Neural progenitor cell (in vitro differentiated cells): Measurements from ENCODE around the gene IREB2. TPM values are rescaled to one million over a fixed set of nuclear protein-coding genes. Genes with fewer than 3 reads are reported as not detected.
A peak's percentile ranks its signal among the peaks of the same experiment; 100 is the strongest.

ENCODE experiments used
- DNase-seq: peaks from one replicate; pipeline ENCODE4 v3.0.0-alpha.2; 2016; ENCODE audit warnings: low spot score
- H2AFZ ChIP-seq: fragments of 200-600 bp; sonication (generic); replicated peaks from 2 replicates; pipeline ENCODE4 v1.6.1; 2016; ENCODE audit warnings: antibody characterized with exemption
- H3F3A ChIP-seq: fragments of 200-600 bp; sonication (generic); 2 replicates; pipeline ENCODE4 v1.6.1; 2016; ENCODE audit warnings: antibody characterized with exemption, low read depth
- H3K27ac ChIP-seq: fragments of 200-600 bp; sonication (generic); 2 replicates; pipeline ENCODE4 v1.5.1; 2016; ENCODE audit warnings: mild to moderate bottlenecking
- H3K27me3 ChIP-seq: fragments of 200-600 bp; sonication (generic); 2 replicates; pipeline ENCODE4 v1.6.1; 2016; ENCODE audit warnings: mild to moderate bottlenecking, moderate library complexity
- H3K36me3 ChIP-seq: fragments of 200-600 bp; sonication (generic); 2 replicates; pipeline ENCODE4 v1.5.1; 2016
- H3K4me1 ChIP-seq: fragments of 200-600 bp; sonication (generic); 2 replicates; pipeline ENCODE4 v1.6.1; 2016; ENCODE audit warnings: mixed run types
- H3K4me2 ChIP-seq: fragments of 200-600 bp; sonication (generic); 2 replicates; pipeline ENCODE4 v1.6.1; 2016
- H3K4me3 ChIP-seq: fragments of 200-600 bp; sonication (generic); 2 replicates; pipeline ENCODE4 v1.5.1; 2016
- H3K79me2 ChIP-seq: fragments of 200-600 bp; sonication (generic); 2 replicates; pipeline ENCODE4 v1.6.1; 2016; ENCODE audit warnings: low read depth
- H3K9ac ChIP-seq: fragments of 200-600 bp; sonication (generic); 2 replicates; pipeline ENCODE4 v1.6.1; 2016
- H3K9me3 ChIP-seq: fragments of 200-600 bp; sonication (generic); 2 replicates; pipeline ENCODE4 v1.5.1; 2016; ENCODE audit warnings: low read depth
- H4K20me1 ChIP-seq: fragments of 200-600 bp; sonication (generic); 2 replicates; pipeline ENCODE4 v1.6.1; 2016; ENCODE audit warnings: low read depth
- H3K27ac Mint-ChIP-seq: 3 replicates; pipeline ENCODE4 v1.8.0; 2021; ENCODE audit warnings: mixed read lengths
- H3K27me3 Mint-ChIP-seq: 2 replicates; pipeline ENCODE4 v1.8.0; 2022; ENCODE audit warnings: low read depth, mild to moderate bottlenecking, inconsistent platforms, moderate library complexity, mixed read lengths; ENCODE audit not compliant: insufficient read depth
- H3K36me3 Mint-ChIP-seq: 3 replicates; pipeline ENCODE4 v1.8.0; 2021; ENCODE audit warnings: mixed read lengths
- H3K4me1 Mint-ChIP-seq: 3 replicates; pipeline ENCODE4 v1.8.0; 2021; ENCODE audit warnings: mixed read lengths
- H3K4me3 Mint-ChIP-seq: 3 replicates; pipeline ENCODE4 v1.8.0; 2021; ENCODE audit warnings: mild to moderate bottlenecking, moderate library complexity, mixed read lengths
- H3K9me3 Mint-ChIP-seq: 3 replicates; pipeline ENCODE4 v1.8.0; 2020; ENCODE audit warnings: mixed read lengths
- EZH2 ChIP-seq: fragments of 200-600 bp; sonication (generic); IDR thresholded peaks from 2 replicates; pipeline ENCODE4 v1.6.1; 2017; ENCODE audit warnings: antibody characterized with exemption, mild to moderate bottlenecking, moderate library complexity
- EZH2phosphoT487 ChIP-seq: fragments of 200-600 bp; sonication (generic); IDR thresholded peaks from 2 replicates; pipeline ENCODE4 v1.6.1; 2017; ENCODE audit warnings: antibody characterized with exemption
- total RNA-seq: library from RNA; depleted of rRNA; stranded (reverse); fragments of >200 nt; gene quantifications from 2 replicates; pipeline ENCODE4 v1.2.3, GENCODE V29; 2015; ENCODE audit warnings: low replicate concordance
- TF ChIP-seq, protein P1 (sequence below): fragments of 200-600 bp; sonication (generic); IDR thresholded peaks from 2 replicates; pipeline ENCODE4 v1.5.1; 2017; ENCODE audit warnings: antibody characterized with exemption, mild to moderate bottlenecking

IREB2 gene
- total RNA-seq, 1 donor from 2014 or later = 87.7 TPM

DNA sequence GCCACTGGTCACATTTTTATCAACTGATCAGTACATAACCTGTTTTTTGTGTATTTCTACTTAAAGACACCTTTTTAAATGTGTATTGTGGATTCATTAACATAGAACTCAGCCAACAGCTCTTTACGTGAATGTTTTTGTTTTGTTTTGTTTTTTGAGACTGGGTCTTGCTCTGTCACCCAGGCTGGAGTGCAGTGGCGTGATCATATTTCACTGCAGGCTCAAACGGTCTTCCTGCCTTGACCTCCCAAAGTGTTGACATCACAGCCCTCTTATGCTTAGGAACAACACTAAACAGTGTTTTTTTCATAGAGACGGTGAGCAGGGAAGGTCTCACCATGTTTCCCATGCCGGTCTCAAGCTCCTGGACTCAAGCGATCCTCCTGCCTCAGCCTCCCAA, 112.2 kb downstream of the IREB2 start:
- Mint-ChIP-seq H3K27me3 (no peaks in the 10 kb centered on the region), H3K9me3 (no peaks in the 10 kb centered on the region), H3K36me3 (peaks cover 18% of the 10 kb centered on the region), H3K4me3 (no peak overlapping the region), H3K27ac (no peak overlapping the region), H3K4me1 (no peaks in the 10 kb centered on the region)
- TF ChIP-seq, protein P1, sequence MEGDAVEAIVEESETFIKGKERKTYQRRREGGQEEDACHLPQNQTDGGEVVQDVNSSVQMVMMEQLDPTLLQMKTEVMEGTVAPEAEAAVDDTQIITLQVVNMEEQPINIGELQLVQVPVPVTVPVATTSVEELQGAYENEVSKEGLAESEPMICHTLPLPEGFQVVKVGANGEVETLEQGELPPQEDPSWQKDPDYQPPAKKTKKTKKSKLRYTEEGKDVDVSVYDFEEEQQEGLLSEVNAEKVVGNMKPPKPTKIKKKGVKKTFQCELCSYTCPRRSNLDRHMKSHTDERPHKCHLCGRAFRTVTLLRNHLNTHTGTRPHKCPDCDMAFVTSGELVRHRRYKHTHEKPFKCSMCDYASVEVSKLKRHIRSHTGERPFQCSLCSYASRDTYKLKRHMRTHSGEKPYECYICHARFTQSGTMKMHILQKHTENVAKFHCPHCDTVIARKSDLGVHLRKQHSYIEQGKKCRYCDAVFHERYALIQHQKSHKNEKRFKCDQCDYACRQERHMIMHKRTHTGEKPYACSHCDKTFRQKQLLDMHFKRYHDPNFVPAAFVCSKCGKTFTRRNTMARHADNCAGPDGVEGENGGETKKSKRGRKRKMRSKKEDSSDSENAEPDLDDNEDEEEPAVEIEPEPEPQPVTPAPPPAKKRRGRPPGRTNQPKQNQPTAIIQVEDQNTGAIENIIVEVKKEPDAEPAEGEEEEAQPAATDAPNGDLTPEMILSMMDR = no peak
- TF ChIP-seq EZH2 (no peak), EZH2phosphoT487 (no peak)
- no peak for DNase-seq
- Histone ChIP-seq H3K36me3 (peaks cover 19% of the 10 kb centered on the region), H3K79me2 (peaks cover 2% of the 10 kb centered on the region), H3K9me3 (no peaks in the 10 kb centered on the region), H4K20me1 (peaks cover 2% of the 10 kb centered on the region), H3K4me1 (no peaks in the 10 kb centered on the region), H2AFZ (no peak overlapping the region), H3K27me3 (no peaks in the 10 kb centered on the region), H3K9ac (no peak overlapping the region), H3K4me2 (no peak overlapping the region), H3K4me3 (no peak overlapping the region), H3K27ac (no peak overlapping the region), H3F3A (peaks cover 15% of the 10 kb centered on the region)

DNA sequence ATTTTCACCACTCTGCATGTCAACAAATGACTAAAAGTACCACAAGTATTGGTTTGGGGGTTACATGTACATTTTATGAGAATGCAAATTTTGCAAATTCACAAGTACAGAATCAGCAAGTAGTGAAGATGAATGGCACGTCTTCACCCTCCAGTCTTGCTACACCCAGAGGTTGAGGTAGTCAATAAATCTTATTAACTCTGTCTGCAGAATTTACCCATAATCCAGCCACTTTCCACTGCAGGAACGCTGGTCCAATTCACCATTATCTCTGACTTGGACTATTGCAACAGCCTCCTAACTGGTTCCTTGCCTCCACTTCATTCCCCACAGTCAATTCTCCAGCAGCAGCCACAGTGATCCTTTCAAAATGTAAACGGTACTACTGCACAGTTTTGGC, 112.8 kb downstream of the IREB2 start:
- Histone ChIP-seq H3K4me1 (no peaks in the 10 kb centered on the region), H3K4me2 (no peak overlapping the region), H3F3A (peaks cover 15% of the 10 kb centered on the region), H3K36me3 (peaks cover 12% of the 10 kb centered on the region), H3K9ac (no peak overlapping the region), H2AFZ (no peak overlapping the region), H3K9me3 (no peaks in the 10 kb centered on the region), H3K79me2 (no peaks in the 10 kb centered on the region), H3K27me3 (no peaks in the 10 kb centered on the region), H3K4me3 (no peak overlapping the region), H4K20me1 (no peaks in the 10 kb centered on the region), H3K27ac (peak overlapping the region; percentile 31)
- H3K36me3 Mint-ChIP-seq = peaks cover 16% of the 10 kb centered on the region
- no peaks in the 10 kb centered on the region for H3K9me3 Mint-ChIP-seq
- no peak overlapping the region for H3K27ac Mint-ChIP-seq
- H3K27me3 Mint-ChIP-seq = no peaks in the 10 kb centered on the region
- no peak overlapping the region for H3K4me3 Mint-ChIP-seq
- TF ChIP-seq, protein P1 = no peak
- TF ChIP-seq EZH2phosphoT487 = no peak
- TF ChIP-seq EZH2 = no peak
- no peak for DNase-seq
- no peaks in the 10 kb centered on the region for H3K4me1 Mint-ChIP-seq

Other genes with a start within 250 kb of the IREB2 start
- 0.11 and 0.22 TPM in 2 replicates for gene ACSBG1, start 203.7 kb upstream of the IREB2 start, total RNA-seq
- 0.12 TPM in 1 of 2 replicates, not detected in the other for gene DNAJA4, start 173.7 kb upstream of the IREB2 start, total RNA-seq
- 76.0 and 78.4 TPM in 2 replicates for gene SKIC8, start 138.6 kb upstream of the IREB2 start, total RNA-seq
- gene CRABP1, start 97.9 kb upstream of the IREB2 start, total RNA-seq = 320 and 454 TPM in 2 replicates
- 2.0 and 10.2 TPM in 2 replicates for gene HYKK, start 69.4 kb downstream of the IREB2 start, total RNA-seq
- gene PSMA4, start 102.2 kb downstream of the IREB2 start, total RNA-seq = 368 and 595 TPM in 2 replicates
- 27.1 and 46.9 TPM in 2 replicates for gene CHRNA5, start 127.3 kb downstream of the IREB2 start, total RNA-seq
- 0.84 and 1.6 TPM in 2 replicates for gene CHRNA3, start 182.8 kb downstream of the IREB2 start, total RNA-seq
- 0.24 and 0.37 TPM in 2 replicates for gene CHRNB4, start 203.0 kb downstream of the IREB2 start, total RNA-seq